Measurements from ENCODE around the gene C21orf58.

GRCh38 chr21:46304955-46305354, 18.7 kb downstream of the C21orf58 start:
- TF ChIP-seq POLR2AphosphoS5 (IDR thresholded peaks at IDR 0.05; ENCODE audit: insufficient read depth in 1 of 2, low read depth in 1 of 2) (no peak), CTCF (IDR thresholded peaks at IDR 0.05) (no peak)
